GM12801 (cell line): ENCODE data around the gene CUX1.

Source experiments
- TF ChIP-seq, protein P1 (sequence below): IDR thresholded peaks from one replicate; pipeline ENCODE4 v1.5.1; 2011; ENCODE audit warnings: control low read depth; ENCODE audit not compliant: insufficient read length; ENCODE audit errors: extremely low read depth

The CUX1 gene

DNA sequence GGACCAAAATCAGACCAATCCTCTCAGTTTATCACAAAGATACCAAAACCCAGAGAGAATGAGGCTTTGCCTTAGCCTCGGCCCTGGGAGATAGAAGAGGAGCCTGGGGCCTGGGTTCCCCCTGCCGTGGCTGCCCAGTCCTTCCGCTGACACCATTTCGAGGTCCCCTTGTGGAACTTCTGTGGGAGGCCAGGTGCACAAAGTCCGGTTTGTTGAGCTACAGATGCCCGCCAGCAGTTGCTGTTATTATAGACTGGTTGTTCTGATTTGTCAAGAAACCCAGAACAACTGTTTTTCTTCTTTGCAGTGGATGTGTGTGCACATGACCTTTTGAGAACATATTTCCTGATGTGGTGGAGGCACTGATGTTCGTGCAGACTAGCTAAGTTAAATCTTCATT is 47.6 kb downstream of the CUX1 start:
- TF ChIP-seq, protein P1, sequence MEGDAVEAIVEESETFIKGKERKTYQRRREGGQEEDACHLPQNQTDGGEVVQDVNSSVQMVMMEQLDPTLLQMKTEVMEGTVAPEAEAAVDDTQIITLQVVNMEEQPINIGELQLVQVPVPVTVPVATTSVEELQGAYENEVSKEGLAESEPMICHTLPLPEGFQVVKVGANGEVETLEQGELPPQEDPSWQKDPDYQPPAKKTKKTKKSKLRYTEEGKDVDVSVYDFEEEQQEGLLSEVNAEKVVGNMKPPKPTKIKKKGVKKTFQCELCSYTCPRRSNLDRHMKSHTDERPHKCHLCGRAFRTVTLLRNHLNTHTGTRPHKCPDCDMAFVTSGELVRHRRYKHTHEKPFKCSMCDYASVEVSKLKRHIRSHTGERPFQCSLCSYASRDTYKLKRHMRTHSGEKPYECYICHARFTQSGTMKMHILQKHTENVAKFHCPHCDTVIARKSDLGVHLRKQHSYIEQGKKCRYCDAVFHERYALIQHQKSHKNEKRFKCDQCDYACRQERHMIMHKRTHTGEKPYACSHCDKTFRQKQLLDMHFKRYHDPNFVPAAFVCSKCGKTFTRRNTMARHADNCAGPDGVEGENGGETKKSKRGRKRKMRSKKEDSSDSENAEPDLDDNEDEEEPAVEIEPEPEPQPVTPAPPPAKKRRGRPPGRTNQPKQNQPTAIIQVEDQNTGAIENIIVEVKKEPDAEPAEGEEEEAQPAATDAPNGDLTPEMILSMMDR: no peak

DNA sequence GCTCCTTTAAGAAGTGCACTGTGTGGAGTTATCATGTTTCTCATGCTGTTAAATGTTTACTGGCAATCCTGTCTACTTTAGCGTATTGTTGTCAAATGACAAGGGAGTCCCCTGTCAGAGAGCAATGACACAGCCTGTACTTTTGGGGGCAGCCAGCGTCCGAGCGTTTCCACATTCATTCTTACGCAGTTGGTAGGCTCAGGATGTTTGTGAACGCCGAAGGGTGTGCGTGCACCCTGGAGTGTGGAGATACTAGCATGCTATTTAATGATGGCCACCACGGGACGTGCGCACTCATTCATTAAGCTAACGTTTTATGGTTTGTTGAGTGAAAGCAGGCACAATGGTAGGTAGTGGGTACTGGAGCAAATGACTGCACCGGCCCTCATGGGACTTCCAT is 48.0 kb downstream of the CUX1 start:
- TF ChIP-seq, protein P1: no peak

DNA sequence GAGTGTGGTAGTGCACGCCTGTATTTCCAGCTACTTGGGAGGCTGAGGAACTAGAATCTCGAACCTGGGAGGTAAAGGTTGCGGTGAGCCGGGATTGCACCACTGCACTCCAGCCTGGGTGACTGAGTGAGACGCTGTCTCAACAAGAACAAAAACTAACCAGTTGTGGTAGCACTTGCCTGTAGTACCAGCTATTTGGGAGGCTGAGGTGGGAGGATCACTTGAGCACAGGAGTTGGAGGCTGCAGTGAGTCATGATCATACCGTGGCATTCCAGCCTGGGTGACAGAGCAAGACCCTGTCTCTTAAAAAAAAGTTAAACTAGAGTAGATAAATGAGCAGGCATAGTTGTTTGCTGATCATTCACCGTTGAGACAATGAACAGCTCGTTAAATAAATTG is 48.9 kb downstream of the CUX1 start:
- TF ChIP-seq, protein P1: no peak

DNA sequence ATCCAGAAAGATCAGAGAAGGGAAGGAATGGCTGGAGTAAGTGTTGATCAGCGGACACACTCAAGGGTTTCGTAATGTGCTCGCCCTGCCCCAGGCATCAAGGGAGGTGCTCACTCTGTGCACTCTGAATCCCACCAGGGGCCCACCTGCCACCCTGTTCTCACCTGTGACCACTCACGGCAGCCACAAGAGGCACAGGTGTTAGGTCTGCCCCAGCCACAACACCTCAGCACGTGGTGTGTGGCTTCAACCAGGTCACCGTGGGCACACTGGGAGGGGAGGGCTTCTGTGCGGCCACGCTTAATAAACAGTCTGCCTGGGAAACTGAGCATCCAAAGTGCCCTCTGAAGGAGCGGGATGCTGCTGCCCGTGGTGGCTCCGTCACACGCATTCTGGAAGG is 49.8 kb downstream of the CUX1 start:
- TF ChIP-seq, protein P1: no peak

DNA sequence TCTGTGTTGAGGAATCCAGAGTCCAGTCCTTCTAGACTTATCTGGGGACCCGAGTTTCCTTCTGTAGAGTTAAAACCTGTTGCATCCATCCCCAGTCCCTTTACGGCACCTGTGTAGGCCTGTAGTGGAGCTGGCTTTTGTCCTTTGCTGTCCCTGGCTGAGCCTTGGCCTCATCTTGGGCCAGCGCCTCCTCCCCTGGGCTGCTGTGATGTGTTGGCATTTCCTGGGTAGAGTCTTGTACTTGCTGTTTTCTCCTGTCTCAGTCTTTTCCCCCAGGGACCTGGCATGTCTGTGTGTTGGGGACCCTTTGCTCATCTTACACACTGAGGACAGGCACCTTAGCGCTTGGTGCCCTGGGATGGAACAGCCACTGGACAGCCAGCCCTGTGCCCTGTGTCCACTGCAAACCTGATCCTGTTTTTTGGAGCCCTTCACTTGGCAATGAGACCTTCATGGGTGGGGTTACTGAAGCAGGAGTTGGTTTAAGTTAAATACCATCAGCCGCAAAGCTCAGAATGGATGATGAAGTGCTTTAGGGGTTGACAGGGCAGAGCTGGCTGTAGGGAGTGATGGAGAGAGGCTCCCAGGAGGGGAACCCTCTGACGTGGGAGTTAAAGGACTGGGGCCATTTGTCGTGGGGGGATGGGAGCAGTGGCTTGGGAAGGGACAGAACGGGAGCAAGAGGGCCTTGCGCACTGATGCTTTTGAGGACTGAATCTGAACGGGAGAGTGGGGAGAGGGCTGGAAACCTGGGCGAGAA is 50.9 kb downstream of the CUX1 start:
- TF ChIP-seq, protein P1: no peak

DNA sequence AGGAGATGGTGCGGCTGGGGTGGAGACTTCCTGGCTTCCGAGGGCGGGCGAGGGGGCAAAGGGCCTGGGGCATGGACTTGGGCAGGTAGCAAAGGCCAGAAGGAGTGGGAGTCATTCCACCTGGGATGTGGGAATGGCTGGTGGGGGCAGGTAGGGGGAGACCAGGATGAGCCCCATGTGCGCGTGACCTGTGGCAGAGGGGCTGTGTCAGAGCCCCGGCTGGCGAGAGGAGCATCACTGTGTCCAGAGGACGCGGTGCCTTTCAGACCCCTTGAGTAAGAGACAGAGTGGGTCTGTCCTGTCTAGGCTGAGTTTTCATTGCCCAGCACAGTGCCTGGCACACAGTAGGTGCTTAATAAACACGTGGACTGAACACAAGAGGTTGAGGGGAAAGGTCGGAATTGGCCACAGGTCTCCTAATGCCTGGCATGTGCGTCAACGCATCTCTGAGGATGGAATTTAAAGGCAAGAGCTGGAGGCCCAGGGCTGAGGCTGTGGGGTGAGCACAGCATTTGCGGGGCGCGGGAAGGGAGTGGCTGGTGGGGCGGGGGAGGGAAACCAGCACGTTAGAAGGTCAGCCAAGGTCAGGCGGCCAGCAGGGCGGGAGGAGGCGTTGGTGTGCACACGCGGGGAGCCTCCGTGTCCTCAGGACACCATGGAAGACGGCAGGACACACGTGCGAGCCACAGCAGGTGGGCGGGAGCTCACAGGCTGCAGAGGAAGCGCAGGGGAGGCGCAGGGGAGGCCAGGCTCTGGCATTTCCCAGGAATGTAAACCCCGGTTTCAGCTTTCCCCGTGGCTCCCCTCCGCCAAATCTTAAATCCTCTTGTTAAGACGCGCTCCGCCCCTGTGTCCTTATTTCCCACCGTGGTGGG is 51.8 kb downstream of the CUX1 start:
- TF ChIP-seq, protein P1: no peak

DNA sequence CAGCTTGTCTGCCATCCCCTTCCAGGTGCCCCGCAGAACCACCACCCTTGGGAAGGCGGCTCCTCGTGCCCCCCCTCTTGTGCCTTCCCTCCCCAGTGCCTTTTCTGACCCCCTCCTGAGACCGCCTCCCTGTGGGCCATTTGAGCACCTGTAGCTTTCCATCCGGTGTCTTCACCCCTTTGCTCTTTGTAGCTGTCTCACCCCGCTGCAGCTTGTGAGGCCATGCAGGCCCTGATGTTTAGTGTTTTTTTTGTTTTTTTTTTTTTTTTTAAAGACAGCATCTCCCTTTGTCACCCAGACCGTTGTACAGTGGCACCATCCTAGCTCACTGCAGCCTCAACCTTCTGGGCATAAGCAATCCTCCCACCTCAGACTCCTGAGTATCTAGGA is 52.5 kb downstream of the CUX1 start:
- TF ChIP-seq, protein P1: no peak
